B cell (primary cell): ENCODE data around the gene IGFLR1. TPM values are rescaled to one million over a fixed set of nuclear protein-coding genes. Genes with fewer than 3 reads are reported as not detected.

Experiments used
- ATAC-seq: fragments of 200-7000 bp; cut with Tn5 transposase; one replicate; pipeline ENCODE4 v1.10.0; 2021; ENCODE audit warnings: low read depth, mild to moderate bottlenecking, moderate number of reproducible peaks, moderate library complexity
- CTCF ChIA-PET: fragments of 350-600 bp; sonication (Branson Sonifier 250); formaldehyde crosslinking; loops from one replicate; lab custom pipeline; 2021; ENCODE audit warnings: antibody characterized with exemption, inconsistent platforms; lab: Charles Lee
- POLR2A ChIA-PET: fragments of 350-600 bp; sonication (Branson Sonifier 250); formaldehyde crosslinking; loops from one replicate; lab custom pipeline; 2021; ENCODE audit warnings: antibody characterized with exemption; lab: Charles Lee
- DNase-seq: peaks from one replicate; pipeline ENCODE4 v3.0.0; 2013
- H2AFZ ChIP-seq: 2 replicates; pipeline ENCODE4 v1.6.1; 2012; ENCODE audit warnings: mild to moderate bottlenecking, low read depth, low read length; ENCODE audit not compliant: insufficient read depth, poor library complexity, severe bottlenecking
- H3K27ac ChIP-seq, 2 donors: 1 replicate in 1 of 2; 2 replicates in 1 of 2; pipeline ENCODE4 v1.5.1; 2012 to 2013; ENCODE audit warnings: low read length in 2 of 2, mild to moderate bottlenecking in 2 of 2, moderate library complexity in 1 of 2
- H3K27me3 ChIP-seq, 4 experiments: fragments of 200-600 bp in 1 of 4; sonication (generic) in 1 of 4; replicated peaks in 1 of 4; 1 replicate in 2 of 4; 2 replicates in 2 of 4; pipeline versions ENCODE4 v1.6.1 to v1.7.0; 2013 to 2016; ENCODE audit warnings: low read length in 3 of 4, mild to moderate bottlenecking in 2 of 4, mixed read lengths in 1 of 4, moderate library complexity in 1 of 4; ENCODE audit not compliant: insufficient read depth in 4 of 4, control insufficient read depth in 3 of 4; ENCODE audit errors: control extremely low read depth in 1 of 4
- H3K36me3 ChIP-seq, 2 experiments: replicated peaks in 1 of 2; 1 replicate in 1 of 2; 2 replicates in 1 of 2; pipeline versions ENCODE4 v1.6.1 to v1.7.1; 2013; ENCODE audit warnings: low read length in 1 of 2; ENCODE audit not compliant: insufficient read depth in 2 of 2, control insufficient read depth in 1 of 2; ENCODE audit errors: control extremely low read depth in 1 of 2, extremely low read depth in 1 of 2
- H3K4me1 ChIP-seq, 2 donors: fragments of 200-600 bp in 1 of 2; sonication (generic) in 1 of 2; 1 replicate in 1 of 2; 2 replicates in 1 of 2; pipeline versions ENCODE4 v1.5.1 to v1.6.1; 2013 to 2017; ENCODE audit warnings: low read length in 2 of 2; ENCODE audit not compliant: control insufficient read depth in 2 of 2, insufficient read depth in 2 of 2
- H3K4me2 ChIP-seq: replicated peaks from 2 replicates; pipeline ENCODE3; 2012; ENCODE audit warnings: mild to moderate bottlenecking, low read depth, low read length; ENCODE audit not compliant: poor library complexity, severe bottlenecking
- H3K4me3 ChIP-seq, 5 experiments: fragments of 200-600 bp in 1 of 5; sonication (generic) in 1 of 5; 1 replicate in 3 of 5; 2 replicates in 2 of 5; pipeline versions ENCODE4 v1.5.1 to v1.7.0; 2011 to 2016; ENCODE audit warnings: low read length in 4 of 5, mild to moderate bottlenecking in 4 of 5, low read depth in 2 of 5, control low read depth in 1 of 5, moderate library complexity in 1 of 5; ENCODE audit not compliant: insufficient read depth in 1 of 5; ENCODE audit errors: control extremely low read depth in 1 of 5, extremely low read depth in 1 of 5
- H3K79me2 ChIP-seq: fragments of 200-600 bp; sonication (generic); one replicate; pipeline ENCODE4 v1.6.0; 2016; ENCODE audit warnings: low read length; ENCODE audit not compliant: control insufficient read depth, insufficient read depth
- H3K9ac ChIP-seq: fragments of 200-600 bp; sonication (generic); 2 replicates; pipeline ENCODE4 v1.6.1; 2017; ENCODE audit warnings: mild to moderate bottlenecking, low read length, moderate library complexity
- H3K9me3 ChIP-seq, 3 donors: one replicate each; pipeline versions ENCODE4 v1.6.1 to v1.7.1; 2013; ENCODE audit warnings: low read length in 2 of 3; ENCODE audit not compliant: control insufficient read depth in 2 of 3, insufficient read depth in 1 of 3; ENCODE audit errors: control extremely low read depth in 1 of 3
- H4K20me1 ChIP-seq: 2 replicates; pipeline ENCODE4 v1.6.0; 2012; ENCODE audit warnings: mild to moderate bottlenecking, low read length; ENCODE audit not compliant: insufficient read depth, control insufficient read depth, poor library complexity, severe bottlenecking
- H3K27ac Mint-ChIP-seq: one replicate; pipeline ENCODE4 v1.8.0; 2021; ENCODE audit warnings: mixed read lengths
- H3K27me3 Mint-ChIP-seq: one replicate; pipeline ENCODE4 v1.8.0; 2021; ENCODE audit warnings: mixed read lengths
- H3K4me1 Mint-ChIP-seq: one replicate; pipeline ENCODE4 v1.8.0; 2021; ENCODE audit warnings: mixed read lengths
- H3K4me3 Mint-ChIP-seq: one replicate; pipeline ENCODE4 v1.8.0; 2021; ENCODE audit warnings: mixed read lengths
- H3K9me3 Mint-ChIP-seq: one replicate; pipeline ENCODE4 v1.8.0; 2022; ENCODE audit warnings: mixed read lengths; ENCODE audit not compliant: insufficient read depth
- EZH2 ChIP-seq: IDR thresholded peaks from 2 replicates; pipeline ENCODE4 v1.6.1; 2012; ENCODE audit warnings: borderline replicate concordance, low read depth, mild to moderate bottlenecking, moderate library complexity, low read length; ENCODE audit not compliant: insufficient read depth, poor library complexity, severe bottlenecking
- WGBS: methylation state at CpG from one replicate; pipeline ENCODE4 v1.1.5; 2013; ENCODE audit warnings: missing lambda C conversion rate; ENCODE audit not compliant: insufficient coverage; 5-methylcytosine and 5-hydroxymethylcytosine counted together
- intact Hi-C: fragments of 100-400 bp; cut with micrococcal nuclease; formaldehyde crosslinking; loops from one replicate; pipeline ENCODE4 v1.10.0; 2022
- polyA plus RNA-seq: library from polyadenylated mRNA; depleted of rRNA; stranded (reverse); fragments of >200 nt; gene quantifications from 2 replicates; pipeline ENCODE4 v1.2.3, GENCODE V29; 2012
- total RNA-seq, 2 donors: library from RNA; stranded (reverse); fragments of 120-200 nt in 1 of 2; gene quantifications; 1 replicate in 1 of 2; 2 replicates in 1 of 2; pipeline versions ENCODE4 v1.2.3 to v1.2.4, GENCODE V29; 2013 to 2022
- TF ChIP-seq, protein P1 (sequence below): fragments of 200-600 bp; IDR thresholded peaks from one replicate; pipeline ENCODE4 v1.8.0; 2022; ENCODE audit warnings: antibody characterized with exemption, mild to moderate bottlenecking

The IGFLR1 gene
- total and polyA plus RNA-seq, 2 donors (not counting 1 experiment from before 2014, with no cell fraction given), result 130 to 245 TPM

GRCh38 chr19:35731353-35731752 is 10.9 kb downstream of the IGFLR1 start:
- 98% methylated on average over 9 of the region's 9 CpGs for WGBS
- Mint-ChIP-seq H3K4me1 (peaks cover 8% of the 10 kb centered on the region), H3K9me3 (no peaks in the 10 kb centered on the region), H3K4me3 (no peak overlapping the region), H3K27me3 (no peaks in the 10 kb centered on the region), H3K27ac (no peak overlapping the region)
- Histone ChIP-seq H3K36me3 (peaks cover 5 to 80% of the 10 kb centered on the region in 2 experiments), H3K79me2 (peaks cover 49% of the 10 kb centered on the region), H3K27ac (no peak overlapping the region), H3K9me3 (no peaks in the 10 kb centered on the region), H3K27me3 (no peaks in the 10 kb centered on the region), H2AFZ (no peak overlapping the region), H4K20me1 (peaks cover 46% of the 10 kb centered on the region), H3K4me3 (no peak overlapping the region), H3K9ac (no peak overlapping the region), H3K4me1 (no peaks in the 10 kb centered on the region), H3K4me2 (no peak overlapping the region)
- CTCF ChIA-PET, result no interaction called here
- intact Hi-C loops, result no loop called here
- TF ChIP-seq EZH2, result no peak
- TF ChIP-seq, protein P1, sequence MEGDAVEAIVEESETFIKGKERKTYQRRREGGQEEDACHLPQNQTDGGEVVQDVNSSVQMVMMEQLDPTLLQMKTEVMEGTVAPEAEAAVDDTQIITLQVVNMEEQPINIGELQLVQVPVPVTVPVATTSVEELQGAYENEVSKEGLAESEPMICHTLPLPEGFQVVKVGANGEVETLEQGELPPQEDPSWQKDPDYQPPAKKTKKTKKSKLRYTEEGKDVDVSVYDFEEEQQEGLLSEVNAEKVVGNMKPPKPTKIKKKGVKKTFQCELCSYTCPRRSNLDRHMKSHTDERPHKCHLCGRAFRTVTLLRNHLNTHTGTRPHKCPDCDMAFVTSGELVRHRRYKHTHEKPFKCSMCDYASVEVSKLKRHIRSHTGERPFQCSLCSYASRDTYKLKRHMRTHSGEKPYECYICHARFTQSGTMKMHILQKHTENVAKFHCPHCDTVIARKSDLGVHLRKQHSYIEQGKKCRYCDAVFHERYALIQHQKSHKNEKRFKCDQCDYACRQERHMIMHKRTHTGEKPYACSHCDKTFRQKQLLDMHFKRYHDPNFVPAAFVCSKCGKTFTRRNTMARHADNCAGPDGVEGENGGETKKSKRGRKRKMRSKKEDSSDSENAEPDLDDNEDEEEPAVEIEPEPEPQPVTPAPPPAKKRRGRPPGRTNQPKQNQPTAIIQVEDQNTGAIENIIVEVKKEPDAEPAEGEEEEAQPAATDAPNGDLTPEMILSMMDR, result no peak
- POLR2A ChIA-PET, result no interaction called here
- DNase-seq (no peak), ATAC-seq (no peak)

GRCh38 chr19:35730326-35730725 is 11.9 kb downstream of the IGFLR1 start:
- DNase-seq, result no peak
- Histone ChIP-seq H2AFZ (no peak overlapping the region), H4K20me1 (peaks cover 46% of the 10 kb centered on the region), H3K27ac (no peak overlapping the region), H3K9ac (no peak overlapping the region), H3K4me1 (no peaks in the 10 kb centered on the region), H3K4me2 (no peak overlapping the region), H3K27me3 (no peaks in the 10 kb centered on the region), H3K36me3 (peaks cover 7 to 87% of the 10 kb centered on the region in 2 experiments), H3K79me2 (peaks cover 52% of the 10 kb centered on the region), H3K4me3 (no peak overlapping the region), H3K9me3 (no peaks in the 10 kb centered on the region)
- CTCF ChIA-PET, result no interaction called here
- ATAC-seq, result no peak
- Mint-ChIP-seq H3K9me3 (no peaks in the 10 kb centered on the region), H3K27me3 (no peaks in the 10 kb centered on the region), H3K4me3 (no peak overlapping the region), H3K4me1 (peaks cover 7% of the 10 kb centered on the region), H3K27ac (no peak overlapping the region)
- intact Hi-C loops, result no loop called here
- TF ChIP-seq, protein P1, result no peak
- TF ChIP-seq EZH2, result no peak
- 97% methylated on average over 18 of the region's 18 CpGs for WGBS
- POLR2A ChIA-PET, result interaction anchor here (0.6 kb wide), 1 partner anchor 10 kb away, joined by 6 read pairs; no protein-coding TSS in a partner anchor
